GM21367 (cell line): ENCODE measurements around the gene ABHD16B.
A peak's percentile ranks its signal among the peaks of the same experiment; 100 is the strongest.
"Not testable (repeated sequence)": the region's sequence is repeated elsewhere in the genome, so short reads cannot be mapped to it uniquely, and the experiment has no call there.

ENCODE experiments used
- ATAC-seq: cut with Tn5 transposase; IDR thresholded peaks from one replicate; pipeline ENCODE4 v1.9.1; 2021; ENCODE audit not compliant: unreplicated experiment

ABHD16B gene

DNA sequence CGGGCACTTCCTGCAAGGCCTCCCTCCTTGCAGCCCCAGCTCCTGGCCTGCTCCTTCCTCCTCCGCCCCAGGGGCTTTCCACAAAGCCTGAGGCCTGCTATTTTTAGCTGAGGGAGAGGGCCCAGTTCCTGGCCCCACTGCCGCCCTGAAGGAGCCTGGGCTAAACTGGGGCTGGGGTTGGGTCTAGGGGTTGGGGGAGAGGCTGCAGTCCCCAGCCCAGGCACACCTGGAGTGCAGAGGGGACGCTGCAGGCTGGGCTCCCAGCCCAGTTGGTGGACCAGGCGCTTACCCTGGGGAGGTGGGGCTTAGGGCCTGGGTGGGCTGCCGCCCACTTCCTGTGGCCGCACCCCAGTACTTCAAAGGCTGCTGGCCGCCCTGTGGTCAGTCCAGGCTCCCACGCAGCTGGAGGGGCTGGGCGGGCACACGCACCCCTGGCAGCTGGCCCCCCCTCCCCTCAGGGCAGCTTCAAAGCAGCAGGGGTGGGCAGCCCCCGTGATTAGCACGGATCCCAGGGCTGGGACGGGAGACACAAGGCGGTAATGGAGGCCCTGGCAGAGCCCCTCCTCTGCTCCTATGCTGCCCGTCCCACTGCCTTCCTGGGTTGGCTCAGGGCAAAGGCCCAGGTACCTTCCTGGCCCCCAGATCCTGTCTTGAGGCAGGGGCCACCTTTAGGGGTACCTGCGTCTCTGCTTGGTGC is 7.1 kb upstream of the ABHD16B start:
- no peak for ATAC-seq

DNA sequence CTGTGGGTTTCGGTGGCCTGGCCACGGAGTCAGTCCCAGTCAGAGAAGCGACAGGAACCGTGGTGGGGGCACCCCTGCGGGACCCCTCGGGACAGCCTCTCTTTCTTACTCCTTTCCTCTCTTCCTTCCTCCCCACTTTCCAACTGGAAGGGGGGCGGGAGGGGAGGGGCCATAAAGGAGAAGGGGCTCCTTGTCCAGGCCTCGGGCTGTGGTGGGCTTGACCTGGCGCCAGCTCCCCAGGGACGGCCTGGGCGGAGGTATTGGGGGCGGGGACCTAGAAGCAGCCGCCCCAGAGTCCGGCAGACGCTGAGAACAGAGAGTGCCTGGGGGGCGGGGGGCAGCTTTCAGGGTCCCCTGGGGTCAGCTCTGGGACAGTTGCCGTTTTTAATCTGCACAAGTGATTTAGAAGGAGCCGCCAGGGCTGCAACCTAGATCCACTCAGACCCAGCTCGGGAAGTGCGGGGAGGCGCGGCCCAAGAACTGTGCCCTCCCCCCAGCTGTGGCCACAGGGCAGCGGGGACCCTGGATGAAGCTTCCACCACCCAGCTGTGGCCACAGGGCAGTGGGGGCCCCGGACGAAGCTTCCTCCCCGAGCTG is 6.4 kb upstream of the ABHD16B start:
- no peak for ATAC-seq

DNA sequence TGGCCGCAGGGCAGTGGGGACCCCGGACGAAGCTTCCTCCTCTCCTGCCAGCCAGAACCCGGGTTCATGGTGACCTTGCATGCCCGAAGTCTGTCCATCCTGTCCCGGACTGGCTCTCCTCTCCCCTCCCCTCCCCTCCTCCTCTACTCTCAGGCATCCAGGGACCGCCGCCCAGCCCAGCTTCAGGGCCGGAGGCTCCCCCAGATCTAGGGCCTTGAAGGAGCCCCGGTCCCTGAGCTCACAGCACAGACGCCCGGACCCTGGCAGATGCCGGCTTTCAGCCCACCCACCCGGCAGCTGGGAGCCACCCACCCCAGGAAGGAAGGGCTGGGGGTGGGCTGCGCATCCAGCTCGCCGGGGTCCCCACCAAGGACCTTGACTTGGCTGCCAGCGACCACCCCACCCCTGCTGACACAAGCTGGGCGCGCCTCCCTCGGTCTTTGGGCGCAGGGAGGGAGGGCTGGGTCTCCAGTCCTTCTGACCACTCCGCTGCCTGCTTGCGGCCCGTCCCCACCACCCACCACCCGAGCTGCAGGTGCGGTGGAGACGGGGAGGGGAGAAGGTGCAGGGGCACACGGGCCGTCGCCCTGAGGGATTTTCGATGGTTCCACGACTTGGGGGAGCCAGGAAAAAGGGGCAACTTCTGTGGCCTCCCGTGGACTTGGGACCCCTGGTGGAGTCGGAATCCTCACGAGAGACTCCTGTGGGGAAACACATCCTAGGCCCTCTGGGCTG is 5.8 kb upstream of the ABHD16B start:
- no peak for ATAC-seq

DNA sequence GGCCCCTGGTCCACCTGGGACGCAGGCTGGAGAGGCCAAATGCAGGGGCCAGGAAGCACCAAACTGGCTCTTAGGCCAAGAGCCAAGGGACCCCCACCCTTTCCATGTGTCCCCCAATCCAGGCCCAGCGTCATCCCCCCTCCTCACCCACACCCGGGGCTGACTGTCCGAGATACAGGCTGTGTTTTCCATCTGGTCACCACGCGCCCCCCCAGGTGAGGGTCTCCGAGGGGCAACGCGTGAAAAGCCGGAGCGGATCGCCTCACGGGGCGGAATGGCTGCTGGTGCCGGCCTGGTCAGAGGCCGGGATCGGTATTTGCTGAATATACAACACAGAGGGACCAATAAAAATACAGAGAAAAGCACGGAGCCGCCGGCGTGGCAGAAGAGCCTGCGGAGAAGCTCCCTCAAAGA is 5.2 kb upstream of the ABHD16B start:
- ATAC-seq, result no peak

DNA sequence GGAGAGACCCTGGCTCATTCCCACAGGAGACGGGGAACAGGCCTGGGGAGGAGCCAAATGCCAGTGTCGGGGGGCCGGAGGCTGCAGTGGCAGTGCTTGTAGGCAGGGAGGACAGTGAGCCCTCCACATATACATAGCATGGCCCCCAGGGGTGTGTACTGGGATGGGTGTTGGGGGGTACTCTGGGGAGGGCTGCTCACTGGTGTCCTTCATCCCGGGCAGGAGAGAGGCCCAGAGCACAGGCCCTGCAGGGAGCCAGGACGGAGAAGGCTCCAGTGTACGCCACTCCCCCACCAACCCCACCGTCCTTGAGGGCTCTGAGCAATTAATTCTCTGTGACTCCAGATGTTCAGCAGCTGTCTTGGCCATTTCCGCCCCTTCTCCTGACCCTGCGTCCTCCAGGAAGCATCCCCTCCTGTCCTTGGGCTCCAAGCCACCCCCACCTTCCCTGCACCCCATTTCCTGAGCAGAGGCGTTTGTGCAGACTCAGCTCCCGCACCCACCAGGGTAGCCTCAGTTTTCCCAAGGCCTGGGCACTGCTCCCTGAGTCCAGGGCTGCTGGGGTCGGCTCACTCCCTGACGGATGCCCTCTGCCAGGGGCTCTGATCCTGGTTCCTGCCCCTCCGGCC is 3.4 kb upstream of the ABHD16B start:
- no peak for ATAC-seq

DNA sequence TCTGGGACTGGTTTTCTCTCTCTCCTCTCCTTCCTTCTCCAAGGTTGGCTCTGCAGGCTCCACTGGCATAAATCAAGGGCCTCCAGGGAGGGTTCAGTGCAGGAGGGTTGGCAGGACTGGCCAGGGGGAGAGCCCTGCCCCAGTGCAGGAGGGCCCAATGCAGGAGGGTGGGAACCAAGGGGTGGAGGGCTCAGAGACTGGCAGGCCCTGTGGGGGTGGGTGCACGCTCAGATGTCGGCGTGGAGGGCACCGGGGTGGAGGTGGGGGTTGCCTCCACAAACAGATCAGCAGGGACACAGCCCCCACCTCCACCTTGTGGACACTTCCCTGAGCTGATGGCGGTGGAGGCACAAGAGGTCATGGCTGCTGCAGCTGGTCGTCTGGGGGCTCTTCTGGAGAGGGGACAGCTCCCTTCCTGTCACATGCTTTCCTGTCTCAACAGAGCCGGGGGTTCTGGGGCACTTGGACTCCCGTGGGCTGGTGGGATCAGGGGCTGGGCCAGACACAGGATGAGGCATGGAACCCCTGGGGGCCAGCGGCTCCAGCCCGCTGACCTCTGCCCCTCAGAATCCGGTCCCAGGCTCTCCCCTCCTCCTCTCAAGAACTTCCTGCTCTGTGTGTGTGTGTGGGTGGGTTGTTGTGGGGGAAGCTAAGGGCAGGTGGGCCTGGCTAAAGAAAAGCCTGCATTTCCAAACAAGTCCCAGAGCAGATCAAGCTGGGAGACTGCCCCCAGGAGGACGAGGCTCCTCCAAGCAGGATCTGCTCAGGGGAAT is 2.7 kb upstream of the ABHD16B start:
- ATAC-seq, result no peak

DNA sequence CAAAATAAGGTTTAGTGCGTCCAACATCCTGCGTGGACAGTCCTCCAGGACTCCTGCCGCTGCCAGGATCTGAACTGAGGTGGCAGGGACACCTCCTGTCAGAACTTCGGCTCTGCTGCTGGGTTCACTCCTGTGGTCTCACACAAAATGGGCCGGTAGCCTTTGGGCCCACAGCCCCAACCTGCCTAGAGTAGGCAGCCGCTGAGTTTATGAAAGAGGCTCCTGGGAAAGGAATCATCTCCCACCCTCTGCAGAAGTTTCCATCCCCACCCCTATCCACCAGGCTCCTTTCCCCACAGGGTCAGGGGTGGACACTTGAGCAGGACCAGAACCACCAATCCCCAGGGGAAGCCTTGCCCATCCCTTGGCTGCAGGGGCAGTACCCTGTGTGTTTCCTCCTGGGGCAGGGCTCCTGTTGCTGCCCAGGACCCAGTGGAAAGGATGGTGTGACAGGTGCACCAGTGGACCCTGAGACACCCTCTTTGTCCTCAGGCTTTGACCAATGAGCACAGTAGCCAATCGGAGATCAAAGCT is 2.1 kb upstream of the ABHD16B start:
- ATAC-seq, result no peak

DNA sequence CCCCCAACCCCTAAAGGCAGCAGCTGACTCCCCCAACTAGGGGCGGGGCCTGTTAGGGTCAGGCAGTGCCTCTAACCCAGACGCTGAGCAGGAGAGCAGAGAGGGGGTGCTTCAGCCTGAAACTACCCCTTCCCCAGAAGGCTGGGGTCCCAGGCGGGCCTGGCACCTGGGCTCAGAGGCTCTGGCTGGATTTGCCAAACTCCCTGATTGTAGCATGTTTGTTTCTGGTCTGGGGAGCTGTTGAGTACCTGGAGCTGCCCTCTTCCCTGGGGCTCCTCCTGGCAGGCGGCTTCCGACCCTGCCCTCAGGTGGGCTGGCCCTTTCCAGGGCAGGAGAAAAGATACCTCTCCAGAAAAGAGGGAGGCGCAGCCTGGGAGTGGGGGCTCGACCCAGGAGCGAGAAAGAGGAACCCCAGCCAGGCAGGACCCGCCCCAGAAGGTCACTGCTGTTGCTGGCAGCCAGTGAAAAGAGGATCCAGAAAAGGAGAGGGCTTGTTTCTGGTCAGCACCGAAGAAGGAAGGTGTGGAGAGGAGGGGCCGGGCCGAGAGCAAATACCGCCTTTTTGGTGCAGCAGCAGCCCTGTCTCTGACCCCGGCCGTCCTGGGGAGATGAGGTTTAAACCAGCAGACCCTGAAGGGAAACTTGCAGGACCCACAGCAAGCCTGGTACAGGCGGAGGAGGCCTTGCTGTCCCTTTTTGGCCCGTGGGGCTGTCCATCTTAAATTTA is 810 bp upstream of the ABHD16B start:
- no peak for ATAC-seq

DNA sequence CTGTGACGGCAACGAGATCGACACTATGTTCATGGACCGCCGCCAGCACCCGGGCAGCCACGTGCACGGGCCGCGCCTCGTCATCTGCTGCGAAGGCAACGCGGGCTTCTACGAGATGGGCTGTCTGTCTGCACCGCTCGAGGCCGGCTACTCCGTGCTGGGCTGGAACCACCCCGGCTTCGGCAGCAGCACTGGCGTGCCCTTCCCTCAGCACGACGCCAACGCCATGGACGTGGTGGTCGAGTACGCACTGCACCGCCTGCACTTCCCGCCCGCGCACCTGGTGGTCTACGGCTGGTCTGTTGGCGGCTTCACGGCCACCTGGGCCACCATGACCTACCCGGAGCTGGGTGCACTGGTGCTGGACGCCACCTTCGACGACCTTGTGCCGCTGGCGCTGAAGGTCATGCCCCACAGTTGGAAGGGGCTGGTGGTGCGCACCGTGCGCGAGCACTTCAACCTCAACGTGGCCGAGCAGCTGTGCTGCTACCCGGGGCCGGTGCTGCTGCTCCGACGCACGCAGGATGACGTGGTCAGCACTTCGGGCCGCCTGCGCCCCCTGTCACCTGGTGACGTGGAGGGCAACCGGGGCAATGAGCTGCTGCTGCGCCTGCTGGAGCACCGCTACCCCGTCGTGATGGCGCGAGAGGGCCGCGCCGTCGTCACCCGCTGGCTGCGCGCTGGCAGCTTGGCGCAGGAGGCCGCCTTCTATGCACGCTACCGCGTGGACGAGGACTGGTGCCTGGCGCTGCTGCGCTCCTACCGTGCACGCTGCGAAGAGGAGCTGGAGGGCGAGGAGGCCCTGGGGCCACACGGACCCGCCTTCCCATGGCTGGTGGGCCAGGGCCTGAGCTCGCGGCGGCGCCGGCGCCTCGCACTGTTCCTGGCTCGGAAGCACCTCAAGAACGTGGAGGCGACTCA is 943 bp downstream of the ABHD16B start:
- ATAC-seq, result no peak

DNA sequence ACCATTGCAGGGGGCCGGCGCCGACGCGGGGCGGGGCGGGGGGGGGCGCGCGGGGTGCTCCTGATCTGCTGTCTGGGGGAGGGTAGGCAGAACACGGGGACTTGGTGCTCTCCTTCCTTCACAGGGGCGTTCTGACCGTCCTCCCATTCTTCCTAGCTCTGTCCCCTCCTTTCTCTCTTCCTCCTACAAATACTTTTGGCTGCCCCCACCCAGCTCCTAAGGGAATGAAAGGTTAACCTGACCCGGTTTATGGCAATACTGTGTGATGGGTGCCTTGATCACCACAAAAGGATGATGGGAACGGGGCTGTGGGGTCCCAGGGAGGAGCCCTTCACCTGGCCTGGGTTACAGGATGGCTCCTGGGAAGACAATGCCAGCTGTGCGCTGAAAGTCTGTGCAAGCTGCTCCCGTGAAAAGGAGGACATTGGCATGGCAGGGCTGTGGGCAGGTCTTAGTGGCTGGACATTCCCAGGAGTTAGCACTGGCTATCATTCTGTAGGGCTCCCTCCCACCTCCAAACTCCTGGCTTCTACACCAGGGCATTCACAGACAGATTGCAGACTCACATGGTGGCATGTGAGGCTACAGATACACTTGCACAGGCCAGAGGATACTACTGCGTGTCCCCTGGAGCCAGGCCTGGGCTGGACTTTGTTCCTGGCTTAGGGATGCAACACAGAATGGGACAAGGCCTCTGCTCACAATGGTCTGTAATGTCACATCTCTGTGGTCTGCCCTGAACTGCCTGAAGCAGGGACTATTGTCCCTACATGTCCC is 1.9 kb downstream of the ABHD16B start:
- ATAC-seq, result no peak

DNA sequence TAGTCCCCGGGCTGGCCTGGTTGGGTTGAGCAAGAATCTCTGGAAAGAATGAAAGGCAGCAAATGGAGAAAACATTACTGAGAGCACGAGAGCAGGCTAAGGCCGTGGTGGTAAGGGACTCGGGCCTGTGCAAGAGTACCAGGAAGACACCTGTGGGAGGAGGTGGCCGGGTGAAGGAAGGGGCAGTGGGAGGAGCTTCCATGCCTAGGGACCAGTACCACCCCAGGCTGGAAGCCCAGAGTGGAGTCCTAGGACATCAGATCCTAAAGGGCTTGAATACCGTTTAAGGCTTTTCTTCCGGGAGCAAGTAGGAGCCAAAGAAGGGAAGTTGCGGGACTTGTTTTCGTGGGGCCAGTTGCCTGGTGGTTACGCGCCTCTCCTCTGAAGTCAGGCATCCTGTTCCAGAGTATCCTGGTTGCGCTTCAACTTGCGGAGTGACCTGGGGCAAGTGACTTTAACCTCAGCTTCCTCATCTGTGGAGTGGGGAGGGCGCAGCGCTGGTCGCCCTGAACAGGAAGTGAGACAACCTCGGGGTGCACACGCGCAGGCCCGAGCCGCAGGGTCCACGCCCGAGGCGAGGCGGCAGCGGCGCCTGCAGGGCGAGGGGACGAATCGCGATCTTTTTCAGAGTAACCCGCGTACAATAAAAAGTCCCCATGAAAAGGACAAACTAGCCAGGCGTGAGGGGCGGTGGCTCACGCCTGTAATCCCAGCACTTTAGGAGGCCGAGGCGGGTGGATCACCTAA is 2.7 kb downstream of the ABHD16B start:
- peak; percentile 63 for ATAC-seq

DNA sequence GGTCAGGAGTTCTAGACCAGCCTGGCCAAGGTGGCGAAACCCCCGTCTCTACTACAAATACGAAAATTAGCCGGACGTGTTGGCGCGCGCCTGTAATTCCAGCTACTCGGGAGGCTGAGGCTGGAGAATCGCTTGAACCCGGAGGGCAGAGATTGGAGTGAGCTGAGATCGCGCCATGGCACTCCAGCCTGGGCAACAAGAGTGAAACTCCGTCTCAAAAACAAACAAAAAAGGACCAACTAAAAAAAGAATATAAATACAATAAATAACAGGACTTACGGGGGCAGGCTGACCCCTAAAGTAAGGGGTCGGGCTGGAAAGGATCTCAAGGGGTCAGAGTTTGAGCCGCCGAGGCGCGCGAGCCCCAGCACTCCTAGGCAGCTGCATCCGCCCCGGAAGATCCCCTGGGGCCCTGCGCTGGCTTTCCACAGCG is 3.3 kb downstream of the ABHD16B start:
- no peak for ATAC-seq

DNA sequence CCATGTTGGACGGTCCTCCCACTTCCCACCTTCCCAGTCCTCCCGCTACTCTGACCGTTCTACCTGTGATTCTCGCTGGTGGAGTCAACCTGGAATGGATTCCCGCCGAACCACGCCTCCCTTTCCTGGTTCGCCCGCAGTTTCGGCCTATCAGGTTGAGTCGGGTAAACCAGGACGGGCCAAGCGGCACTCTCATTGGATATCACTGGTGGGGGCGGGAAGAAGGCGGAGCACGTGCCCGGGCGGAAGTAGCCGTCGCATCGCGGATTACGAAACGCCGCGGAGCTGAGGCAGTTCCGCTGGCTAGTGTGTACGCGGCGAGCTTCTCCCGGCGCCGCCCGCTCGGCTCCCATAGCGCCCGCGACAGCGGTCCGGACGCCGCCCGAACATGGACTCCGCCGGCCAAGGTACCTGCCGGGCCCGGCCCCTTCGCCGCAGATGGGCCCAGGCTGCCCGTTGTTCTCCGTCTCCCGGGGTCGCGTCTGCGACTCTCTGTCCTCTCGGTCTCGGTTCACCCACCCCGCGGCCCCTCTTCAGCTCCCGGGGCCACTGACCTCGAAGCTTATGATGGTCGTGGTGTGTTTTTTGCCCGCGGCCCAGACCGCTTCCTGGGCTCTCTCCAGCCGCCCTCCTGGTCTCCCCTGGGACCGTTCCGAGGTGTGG is 3.8 kb downstream of the ABHD16B start, which contains the start of gene TPD52L2:
Gene TPD52L2 (plus strand): TSS at position 293 of the 663 bp plus-strand sequence. CDS start 96 bp downstream, at position 389.
- ATAC-seq, result peak; percentile 54

DNA sequence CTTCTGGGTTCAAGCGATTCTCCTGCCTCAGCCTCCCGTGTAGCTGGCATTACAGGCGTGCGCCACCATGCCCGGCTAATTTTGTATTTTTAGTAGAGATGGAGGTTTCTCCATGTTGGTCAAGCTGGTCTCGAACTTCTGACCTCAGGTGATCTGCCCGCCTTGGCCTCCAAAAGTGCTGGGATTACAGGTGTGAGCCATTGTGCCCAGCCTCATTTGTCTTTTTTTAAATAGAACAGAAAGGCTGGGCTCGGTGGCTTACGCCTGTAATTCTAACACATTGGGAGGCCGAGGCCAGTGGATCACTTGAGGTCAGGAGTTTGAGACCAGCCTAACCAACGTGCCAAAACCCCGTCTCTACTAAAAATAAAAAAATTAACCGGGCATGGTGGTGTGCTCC is 5.7 kb downstream of the ABHD16B start:
- not testable (repeated sequence) for ATAC-seq

DNA sequence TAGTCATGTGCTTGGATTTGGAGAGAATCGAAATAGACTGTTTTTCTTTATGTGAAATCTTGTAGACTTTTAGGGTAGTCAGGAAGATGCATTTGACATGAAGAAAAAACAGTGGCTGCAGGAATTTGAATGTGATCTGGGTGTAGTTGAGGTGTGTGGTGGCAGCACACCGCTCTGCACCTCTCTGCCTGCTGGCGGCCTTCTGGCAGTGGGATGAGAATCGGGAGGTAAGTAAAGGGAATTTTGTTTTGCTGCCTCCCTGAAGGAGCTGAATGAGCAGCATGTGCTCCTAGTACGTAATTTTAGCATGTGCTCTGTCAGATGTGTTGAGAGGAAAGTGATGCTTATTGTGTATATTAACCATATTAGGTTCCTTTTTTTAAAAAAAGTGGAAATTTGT is 7.0 kb downstream of the ABHD16B start:
- no peak for ATAC-seq

DNA sequence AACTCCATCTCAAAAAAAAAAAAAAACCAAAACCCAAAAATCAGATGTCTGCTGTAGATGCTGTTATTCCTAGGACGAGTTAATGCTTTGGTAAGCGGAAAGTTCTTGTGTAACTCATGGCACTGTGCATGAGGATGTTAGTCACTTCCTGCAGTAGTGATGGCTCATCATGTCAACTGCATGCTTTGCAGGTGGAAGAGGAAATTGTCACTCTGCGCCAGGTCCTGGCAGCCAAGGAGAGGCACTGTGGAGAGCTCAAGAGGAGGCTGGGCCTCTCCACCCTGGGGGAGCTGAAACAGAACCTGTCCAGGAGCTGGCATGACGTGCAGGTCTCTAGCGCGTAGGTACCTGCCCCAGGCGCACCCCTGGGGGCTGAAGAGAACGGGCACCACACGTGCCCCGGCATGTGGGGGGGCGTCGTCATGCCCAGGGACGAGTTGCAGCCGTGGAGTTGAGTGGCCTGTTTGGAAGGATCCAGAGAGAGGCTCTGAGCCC is 12.2 kb downstream of the ABHD16B start:
- ATAC-seq, result no peak

DNA sequence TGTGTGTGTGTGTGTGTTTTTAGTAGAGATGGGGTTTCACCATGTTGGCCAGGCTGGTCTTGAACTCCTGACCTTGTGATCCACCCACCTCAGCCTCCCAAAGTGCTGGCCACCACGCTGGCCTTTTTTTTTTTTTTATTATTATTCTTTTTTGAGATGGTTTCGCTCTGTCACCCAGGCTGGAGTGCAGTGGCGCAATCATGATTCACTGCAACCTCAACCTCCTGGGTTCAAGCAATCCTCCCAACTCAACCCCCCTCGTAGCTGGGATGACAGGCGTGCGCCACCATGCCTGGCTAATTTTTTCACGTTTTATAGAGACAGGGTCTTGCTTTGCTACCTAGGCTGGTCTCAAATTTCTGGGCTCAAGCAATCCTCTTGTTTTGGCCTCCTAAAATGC is 12.9 kb downstream of the ABHD16B start:
- ATAC-seq, result not testable (repeated sequence)
